ENCODE results near the gene SLC25A21. TPM values are rescaled to one million over a fixed set of nuclear protein-coding genes. Genes with fewer than 3 reads are reported as not detected.

SLC25A21 gene
- total RNA-seq, 2 experiments from 2014 or later, result not detected

DNA sequence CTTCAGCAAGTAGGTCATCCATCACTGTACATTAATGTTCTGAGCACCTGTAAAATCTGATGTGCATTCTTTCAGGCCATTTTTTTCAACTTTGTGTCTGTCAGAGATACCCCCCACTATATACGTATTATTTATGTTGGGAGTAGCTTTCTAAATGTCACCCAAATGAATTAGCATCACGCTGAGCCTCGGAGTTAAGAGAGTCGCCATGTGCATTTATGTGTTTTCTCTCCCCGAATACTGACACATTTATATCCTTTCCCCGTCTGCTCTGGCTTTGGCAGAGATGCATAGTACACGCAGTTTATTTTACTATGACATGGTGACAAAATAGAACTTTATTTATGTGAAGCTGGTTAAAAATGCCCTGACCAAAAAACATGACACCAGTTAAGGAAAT is 216.4 kb downstream of the SLC25A21 start:
- H3K4me1 ChIP-seq (ENCODE audit: insufficient read depth, low read length), result no peaks in the 10 kb centered on the region
- no peak overlapping the region for H3K4me3 ChIP-seq (ENCODE audit: low read length)
- Mint-ChIP-seq H3K9me3 (no peaks in the 10 kb centered on the region), H3K4me1 (ENCODE audit: low read depth) (no peaks in the 10 kb centered on the region), H3K27me3 (no peaks in the 10 kb centered on the region), H3K4me3 (no peak overlapping the region), H3K36me3 (ENCODE audit: low read depth) (no peaks in the 10 kb centered on the region), H3K27ac (no peak overlapping the region)
- H3K27ac ChIP-seq (ENCODE audit: low read depth in 1 of 2, low read length in 2 of 2), result no peak overlapping the region
- no peaks in the 10 kb centered on the region for H3K36me3 ChIP-seq (ENCODE audit: insufficient read depth, low read length)
- CTCF ChIA-PET, result no interaction called here
- no peaks in the 10 kb centered on the region for H3K27me3 ChIP-seq (ENCODE audit: control insufficient read depth in 1 of 2, insufficient read depth in 2 of 2, low read length in 2 of 2)
- TF ChIP-seq, protein P1, sequence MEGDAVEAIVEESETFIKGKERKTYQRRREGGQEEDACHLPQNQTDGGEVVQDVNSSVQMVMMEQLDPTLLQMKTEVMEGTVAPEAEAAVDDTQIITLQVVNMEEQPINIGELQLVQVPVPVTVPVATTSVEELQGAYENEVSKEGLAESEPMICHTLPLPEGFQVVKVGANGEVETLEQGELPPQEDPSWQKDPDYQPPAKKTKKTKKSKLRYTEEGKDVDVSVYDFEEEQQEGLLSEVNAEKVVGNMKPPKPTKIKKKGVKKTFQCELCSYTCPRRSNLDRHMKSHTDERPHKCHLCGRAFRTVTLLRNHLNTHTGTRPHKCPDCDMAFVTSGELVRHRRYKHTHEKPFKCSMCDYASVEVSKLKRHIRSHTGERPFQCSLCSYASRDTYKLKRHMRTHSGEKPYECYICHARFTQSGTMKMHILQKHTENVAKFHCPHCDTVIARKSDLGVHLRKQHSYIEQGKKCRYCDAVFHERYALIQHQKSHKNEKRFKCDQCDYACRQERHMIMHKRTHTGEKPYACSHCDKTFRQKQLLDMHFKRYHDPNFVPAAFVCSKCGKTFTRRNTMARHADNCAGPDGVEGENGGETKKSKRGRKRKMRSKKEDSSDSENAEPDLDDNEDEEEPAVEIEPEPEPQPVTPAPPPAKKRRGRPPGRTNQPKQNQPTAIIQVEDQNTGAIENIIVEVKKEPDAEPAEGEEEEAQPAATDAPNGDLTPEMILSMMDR (IDR thresholded peaks at IDR 0.05), result no peak
- intact Hi-C loops (cut with DNase I, micrococcal nuclease), result no loop called here
- POLR2A ChIA-PET, result no interaction called here
- DNase-seq, result no peak
- no peak for ATAC-seq (ENCODE audit: poor library complexity)
- H3K9me3 ChIP-seq (ENCODE audit: control insufficient read depth in 1 of 2, insufficient read depth in 1 of 2, low read length in 2 of 2), result no peaks in the 10 kb centered on the region

DNA sequence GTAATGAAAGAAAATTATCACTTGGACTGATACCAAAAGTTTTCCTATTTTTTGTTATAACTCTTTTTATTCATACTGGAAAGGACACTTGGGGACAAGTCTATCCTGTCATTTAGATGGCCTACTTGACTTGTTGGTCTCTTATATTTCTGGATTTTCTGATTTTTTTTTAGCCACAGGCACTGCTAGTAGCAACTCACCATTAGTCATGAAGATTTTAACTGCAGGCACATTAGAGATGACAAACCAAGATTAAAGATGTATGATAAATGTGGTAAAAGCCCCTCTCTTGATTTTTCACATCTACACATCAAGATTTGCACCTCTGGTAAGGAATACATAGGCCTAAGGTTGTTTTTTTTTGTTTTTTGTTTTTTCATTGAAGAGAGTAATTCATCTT is 217.0 kb downstream of the SLC25A21 start:
- Mint-ChIP-seq H3K27ac (no peak overlapping the region), H3K36me3 (ENCODE audit: low read depth) (no peaks in the 10 kb centered on the region), H3K9me3 (no peaks in the 10 kb centered on the region), H3K4me1 (ENCODE audit: low read depth) (no peaks in the 10 kb centered on the region), H3K27me3 (no peaks in the 10 kb centered on the region), H3K4me3 (no peak overlapping the region)
- no peaks in the 10 kb centered on the region for H3K27me3 ChIP-seq (ENCODE audit: control insufficient read depth in 1 of 2, insufficient read depth in 2 of 2, low read length in 2 of 2)
- ChIA-PET POLR2A (no interaction called here), CTCF (no interaction called here)
- no peak overlapping the region for H3K27ac ChIP-seq (ENCODE audit: low read depth in 1 of 2, low read length in 2 of 2)
- H3K4me3 ChIP-seq (ENCODE audit: low read length), result no peak overlapping the region
- intact Hi-C loops (cut with DNase I, micrococcal nuclease), result no loop called here
- H3K4me1 ChIP-seq (ENCODE audit: insufficient read depth, low read length), result no peaks in the 10 kb centered on the region
- H3K36me3 ChIP-seq (ENCODE audit: insufficient read depth, low read length), result no peaks in the 10 kb centered on the region
- ATAC-seq (ENCODE audit: poor library complexity), result no peak
- no peak for DNase-seq
- TF ChIP-seq, protein P1 (IDR thresholded peaks at IDR 0.05), result no peak
- H3K9me3 ChIP-seq (ENCODE audit: control insufficient read depth in 1 of 2, insufficient read depth in 1 of 2, low read length in 2 of 2), result no peaks in the 10 kb centered on the region

DNA sequence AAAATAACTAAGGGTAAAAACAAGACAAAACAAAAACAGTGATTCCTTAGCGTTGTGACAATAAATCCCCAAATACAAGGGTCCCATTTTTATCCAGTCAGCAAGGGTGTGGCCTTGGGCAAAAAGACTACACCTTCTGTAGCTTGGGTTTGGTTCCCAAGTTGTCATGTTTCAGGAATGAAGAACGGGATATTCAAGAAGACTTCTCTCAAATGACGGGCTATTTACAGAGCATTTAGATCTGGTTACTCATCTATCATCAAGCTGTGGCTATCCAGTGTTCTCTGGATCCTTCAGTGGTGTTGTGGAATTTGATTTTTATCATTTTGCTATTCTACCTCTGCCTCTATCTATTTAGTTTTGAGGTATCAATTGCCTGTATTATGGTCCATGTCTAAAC is 219.7 kb downstream of the SLC25A21 start:
- no peak overlapping the region for H3K4me3 Mint-ChIP-seq

More for the DNA sequence above, 219.7 kb downstream of the SLC25A21 start:
- no peaks in the 10 kb centered on the region for H3K4me1 Mint-ChIP-seq (ENCODE audit: low read depth)
- Histone ChIP-seq H3K4me3 (ENCODE audit: low read length) (no peak overlapping the region), H3K4me1 (ENCODE audit: insufficient read depth, low read length) (no peaks in the 10 kb centered on the region), H3K36me3 (ENCODE audit: insufficient read depth, low read length) (no peaks in the 10 kb centered on the region), H3K27me3 (ENCODE audit: control insufficient read depth in 1 of 2, insufficient read depth in 2 of 2, low read length in 2 of 2) (no peaks in the 10 kb centered on the region), H3K27ac (ENCODE audit: low read depth in 1 of 2, low read length in 2 of 2) (no peak overlapping the region), H3K9me3 (ENCODE audit: control insufficient read depth in 1 of 2, insufficient read depth in 1 of 2, low read length in 2 of 2) (no peaks in the 10 kb centered on the region)
- no peak overlapping the region for H3K27ac Mint-ChIP-seq
- TF ChIP-seq, protein P1 (IDR thresholded peaks at IDR 0.05), result no peak
- POLR2A ChIA-PET, result no interaction called here
- no peaks in the 10 kb centered on the region for H3K36me3 Mint-ChIP-seq (ENCODE audit: low read depth)
- H3K9me3 Mint-ChIP-seq, result no peaks in the 10 kb centered on the region
- DNase-seq, result no peak
- intact Hi-C loops (cut with DNase I, micrococcal nuclease), result no loop called here
- no peak for ATAC-seq (ENCODE audit: poor library complexity)
- H3K27me3 Mint-ChIP-seq, result no peaks in the 10 kb centered on the region
- CTCF ChIA-PET, result no interaction called here

Data from CD4-positive, alpha-beta T cell (primary cell).